ENCODE data around the gene MARCHF10.

GRCh38 chr17:62826956-62827355, 18.8 kb upstream of the MARCHF10 start:
- no peak for TF ChIP-seq CTCF (IDR thresholded peaks at IDR 0.05)
- no peak for TF ChIP-seq POLR2AphosphoS5 (IDR thresholded peaks at IDR 0.05)
- TF ChIP-seq EP300 (IDR thresholded peaks at IDR 0.05): no peak
- no peak for TF ChIP-seq POLR2A (IDR thresholded peaks at IDR 0.05)
